A673 (cell line): ENCODE results near the gene CTIF.

Experiments used
- CTCF ChIP-seq: fragments of 300-800, 200-600 bp; sonication (generic); conservative IDR thresholded peaks from 2 replicates; pipeline ENCODE4 v1.5.1; 2017; ENCODE audit warnings: low read depth, mild to moderate bottlenecking, antibody characterized with exemption, low read length, moderate library complexity, mixed read lengths
- EZH2 ChIP-seq: fragments of 200-600 bp; sonication (generic); IDR thresholded peaks from 2 replicates; pipeline ENCODE4 v1.6.1; 2017; ENCODE audit warnings: borderline replicate concordance, low read depth, mild to moderate bottlenecking, mixed read lengths, antibody characterized with exemption, low read length; ENCODE audit not compliant: poor library complexity, severe bottlenecking

GRCh38 chr18:48828691-48829442 lies 290.0 kb downstream of the CTIF start:
- TF ChIP-seq EZH2 (no peak), CTCF (0 out of 2 replicates have a peak, but pooled peaks have one; percentile 18)
